ENCODE results near the gene CALR. TPM values are rescaled to one million over a fixed set of nuclear protein-coding genes. Genes with fewer than 3 reads are reported as not detected.

CALR gene
- total RNA-seq, 1 donor from 2014 or later = 382 TPM

DNA sequence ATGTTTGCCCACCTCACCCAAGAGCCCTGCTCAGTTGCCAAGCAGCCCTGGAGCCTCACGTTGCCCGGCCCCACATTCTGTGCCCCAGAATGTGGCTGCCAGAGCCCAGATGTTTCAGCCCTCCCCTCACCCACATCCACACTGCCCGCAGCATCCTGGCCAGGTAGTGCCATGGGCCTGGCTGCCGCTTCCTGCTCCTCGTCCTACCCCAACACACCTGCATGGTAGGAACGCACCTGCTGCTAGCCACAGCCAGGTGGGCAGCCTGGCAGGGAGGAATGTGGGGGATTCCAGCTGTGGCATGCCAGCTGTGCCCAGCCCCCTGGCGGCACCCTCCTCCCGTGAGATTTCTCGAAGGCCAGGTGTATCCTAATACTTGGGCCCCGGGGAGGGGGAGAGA, 49.4 kb downstream of the CALR start:
- Histone ChIP-seq H3K4me1 (ENCODE audit: control insufficient read depth in 3 of 3, insufficient read depth in 3 of 3, low read length in 3 of 3) (peaks cover 21 to 24% (median 23%) of the 10 kb centered on the region in 3 donors), H3K9me3 (ENCODE audit: control insufficient read depth in 3 of 3, low read length in 3 of 3) (no peaks in the 10 kb centered on the region), H3K27me3 (ENCODE audit: control insufficient read depth in 3 of 3, insufficient read depth in 3 of 3, low read length in 3 of 3) (no peaks in the 10 kb centered on the region), H3K4me3 (ENCODE audit: low read length in 3 of 3) (no peak overlapping the region), H3K27ac (ENCODE audit: low read depth, low read length) (no peak overlapping the region), H3K36me3 (ENCODE audit: control insufficient read depth in 3 of 3, insufficient read depth in 3 of 3, low read length in 3 of 3) (no peaks in the 10 kb centered on the region), H3K9ac (ENCODE audit: low read depth in 1 of 3, low read length in 3 of 3) (no peak overlapping the region)

DNA sequence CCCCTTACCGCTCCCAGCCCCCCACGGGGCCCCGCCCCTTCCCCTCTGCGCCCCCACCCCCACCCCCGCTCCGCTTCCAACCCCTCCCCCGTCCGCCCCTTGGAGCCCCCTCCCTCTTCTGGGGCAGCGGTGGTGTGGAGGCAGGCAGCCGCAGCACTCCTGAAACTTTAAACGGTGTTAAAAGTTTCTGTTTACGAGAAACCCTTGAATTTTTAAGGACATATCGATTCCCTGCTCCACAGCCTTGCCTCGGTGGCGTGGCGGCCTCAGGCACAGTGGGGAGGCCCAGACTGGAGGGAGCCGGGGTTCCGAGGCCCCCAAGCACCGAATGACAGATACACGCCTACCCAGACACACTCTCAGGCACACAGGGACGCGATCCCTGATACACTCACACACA, 52.0 kb downstream of the CALR start:
- Histone ChIP-seq H3K4me1 (ENCODE audit: control insufficient read depth in 3 of 3, insufficient read depth in 3 of 3, low read length in 3 of 3) (peaks cover 3 to 10% (median 8%) of the 10 kb centered on the region in 3 donors), H3K4me3 (ENCODE audit: low read length in 3 of 3) (no peak overlapping the region), H3K9ac (ENCODE audit: low read depth in 1 of 3, low read length in 3 of 3) (no peak overlapping the region), H3K27ac (ENCODE audit: low read depth, low read length) (no peak overlapping the region), H3K27me3 (ENCODE audit: control insufficient read depth in 3 of 3, insufficient read depth in 3 of 3, low read length in 3 of 3) (no peaks in the 10 kb centered on the region), H3K36me3 (ENCODE audit: control insufficient read depth in 3 of 3, insufficient read depth in 3 of 3, low read length in 3 of 3) (no peaks in the 10 kb centered on the region), H3K9me3 (ENCODE audit: control insufficient read depth in 3 of 3, low read length in 3 of 3) (no peaks in the 10 kb centered on the region)

DNA sequence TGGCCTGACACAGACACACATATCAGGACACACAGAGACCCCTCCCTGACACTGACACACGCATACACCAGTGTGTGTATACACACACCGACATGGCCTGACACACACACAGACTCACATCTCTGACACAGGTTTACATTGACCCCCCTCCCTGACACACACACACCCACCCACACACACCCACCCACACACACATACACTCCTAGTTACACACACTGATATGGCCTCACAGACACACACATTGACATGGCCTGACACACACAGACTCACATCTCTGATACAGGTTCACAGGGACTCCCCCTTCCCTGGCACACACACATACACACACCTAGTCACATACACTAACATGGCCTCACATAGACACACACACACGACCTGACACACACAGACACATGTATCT, 52.4 kb downstream of the CALR start:
- H3K4me1 ChIP-seq (ENCODE audit: control insufficient read depth in 3 of 3, insufficient read depth in 3 of 3, low read length in 3 of 3) = peaks cover 0 to 6% (median 5%) of the 10 kb centered on the region in 3 donors
- H3K9me3 ChIP-seq (ENCODE audit: control insufficient read depth in 3 of 3, low read length in 3 of 3) = no peaks in the 10 kb centered on the region
- no peak overlapping the region for H3K4me3 ChIP-seq (ENCODE audit: low read length in 3 of 3)
- H3K27me3 ChIP-seq (ENCODE audit: control insufficient read depth in 3 of 3, insufficient read depth in 3 of 3, low read length in 3 of 3) = no peaks in the 10 kb centered on the region
- H3K27ac ChIP-seq (ENCODE audit: low read depth, low read length) = no peak overlapping the region
- H3K9ac ChIP-seq (ENCODE audit: low read depth in 1 of 3, low read length in 3 of 3) = no peak overlapping the region
- no peaks in the 10 kb centered on the region for H3K36me3 ChIP-seq (ENCODE audit: control insufficient read depth in 3 of 3, insufficient read depth in 3 of 3, low read length in 3 of 3)

DNA sequence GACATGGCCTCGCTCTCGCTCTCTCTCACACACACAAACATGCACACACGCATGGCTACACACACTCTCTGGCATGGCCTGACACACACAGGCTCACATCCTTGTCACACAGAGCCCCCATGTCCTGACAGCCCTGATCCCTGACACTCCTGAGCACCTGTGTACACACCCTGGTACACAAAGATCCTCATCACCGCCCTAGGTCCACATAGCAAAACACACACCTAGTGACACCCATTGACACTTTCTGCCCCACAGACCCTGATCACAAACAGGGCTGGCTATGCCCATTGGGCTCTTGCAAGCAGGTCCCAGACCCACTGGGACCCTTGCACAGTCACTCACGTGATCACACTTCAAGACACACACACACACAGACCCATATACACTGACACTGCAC, 52.9 kb downstream of the CALR start:
- no peak overlapping the region for H3K27ac ChIP-seq (ENCODE audit: low read depth, low read length)
- H3K9me3 ChIP-seq (ENCODE audit: control insufficient read depth in 3 of 3, low read length in 3 of 3) = no peaks in the 10 kb centered on the region
- H3K27me3 ChIP-seq (ENCODE audit: control insufficient read depth in 3 of 3, insufficient read depth in 3 of 3, low read length in 3 of 3) = no peaks in the 10 kb centered on the region
- no peak overlapping the region for H3K4me3 ChIP-seq (ENCODE audit: low read length in 3 of 3)
- no peaks in the 10 kb centered on the region for H3K36me3 ChIP-seq (ENCODE audit: control insufficient read depth in 3 of 3, insufficient read depth in 3 of 3, low read length in 3 of 3)
- no peak overlapping the region for H3K9ac ChIP-seq (ENCODE audit: low read depth in 1 of 3, low read length in 3 of 3)
- H3K4me1 ChIP-seq (ENCODE audit: control insufficient read depth in 3 of 3, insufficient read depth in 3 of 3, low read length in 3 of 3) = peaks cover 0 to 10% (median 5%) of the 10 kb centered on the region in 3 donors

DNA sequence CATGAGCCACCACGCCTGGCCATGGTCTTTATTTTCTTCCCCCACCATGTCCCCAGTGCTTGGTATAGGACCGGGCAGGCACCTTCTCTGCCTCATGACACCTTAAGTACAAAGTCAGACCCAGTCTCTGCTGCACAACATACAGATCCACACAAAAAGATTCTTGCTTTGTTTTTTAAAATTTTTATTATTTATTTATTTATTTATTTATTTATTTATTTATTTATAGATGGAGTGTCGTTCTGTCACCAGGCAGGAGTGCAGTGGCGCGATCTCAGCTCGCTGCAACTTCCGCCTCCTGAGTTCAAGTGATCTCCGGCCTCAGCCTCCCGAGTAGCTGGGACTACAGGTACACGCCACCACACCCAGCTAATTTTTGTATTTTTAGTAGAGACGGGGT, 54.3 kb downstream of the CALR start:
- H3K4me3 ChIP-seq (ENCODE audit: low read length in 3 of 3) = no peak overlapping the region
- peaks cover 0 to 3% (median 0%) of the 10 kb centered on the region in 3 donors for H3K27me3 ChIP-seq (ENCODE audit: control insufficient read depth in 3 of 3, insufficient read depth in 3 of 3, low read length in 3 of 3)
- no peak overlapping the region for H3K27ac ChIP-seq (ENCODE audit: low read depth, low read length)
- peaks cover 10 to 23% (median 16%) of the 10 kb centered on the region in 3 donors for H3K4me1 ChIP-seq (ENCODE audit: control insufficient read depth in 3 of 3, insufficient read depth in 3 of 3, low read length in 3 of 3)
- H3K9me3 ChIP-seq (ENCODE audit: control insufficient read depth in 3 of 3, low read length in 3 of 3) = no peaks in the 10 kb centered on the region
- H3K36me3 ChIP-seq (ENCODE audit: control insufficient read depth in 3 of 3, insufficient read depth in 3 of 3, low read length in 3 of 3) = peaks cover 0 to 4% (median 0%) of the 10 kb centered on the region in 3 donors
- no peak overlapping the region for H3K9ac ChIP-seq (ENCODE audit: low read depth in 1 of 3, low read length in 3 of 3)

DNA sequence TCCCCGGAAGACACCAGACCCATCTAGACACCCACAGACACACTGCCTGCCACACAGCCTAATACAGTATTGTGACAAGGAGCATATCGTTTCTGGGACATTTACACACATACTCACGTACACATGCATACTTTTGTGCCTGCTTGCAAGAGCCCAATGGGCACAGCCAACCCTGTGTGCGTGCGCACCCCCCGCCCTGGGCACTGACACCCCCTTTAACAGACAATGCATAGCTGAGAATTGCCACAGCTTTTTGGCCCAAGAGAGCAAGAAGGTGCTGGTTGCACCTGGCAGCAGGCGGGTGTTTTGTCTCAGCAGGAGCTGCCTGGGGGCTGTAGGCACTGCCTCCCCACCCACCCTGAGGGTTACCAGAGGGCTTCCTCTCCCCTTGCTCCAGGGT, 55.2 kb downstream of the CALR start:
- peak overlapping the region; percentile 7 for H3K27ac ChIP-seq (ENCODE audit: low read depth, low read length)
- H3K9me3 ChIP-seq (ENCODE audit: control insufficient read depth in 3 of 3, low read length in 3 of 3) = no peaks in the 10 kb centered on the region
- peaks cover 0 to 3% (median 0%) of the 10 kb centered on the region in 3 donors for H3K27me3 ChIP-seq (ENCODE audit: control insufficient read depth in 3 of 3, insufficient read depth in 3 of 3, low read length in 3 of 3)
- peaks cover 17 to 32% (median 24%) of the 10 kb centered on the region in 3 donors for H3K4me1 ChIP-seq (ENCODE audit: control insufficient read depth in 3 of 3, insufficient read depth in 3 of 3, low read length in 3 of 3)
- no peak overlapping the region for H3K4me3 ChIP-seq (ENCODE audit: low read length in 3 of 3)
- peak overlapping the region in 1 of 3 donors; percentile 16 for H3K9ac ChIP-seq (ENCODE audit: low read depth in 1 of 3, low read length in 3 of 3)
- peaks cover 2 to 5% (median 4%) of the 10 kb centered on the region in 3 donors for H3K36me3 ChIP-seq (ENCODE audit: control insufficient read depth in 3 of 3, insufficient read depth in 3 of 3, low read length in 3 of 3)

Small RNAs within 50 kb of the gene (small RNA-seq; reads per million reads assigned to genes)
- gene MIR5695 (0.76 reads per million, percentile 73 among the genes with 10 or more reads in this experiment), gene MIR6515 (not detected)

Other genes with a start within 250 kb of the CALR start
- 3.1 TPM for gene FBXW9, start 242.0 kb upstream of the CALR start, total RNA-seq
- gene TNPO2, start 214.7 kb upstream of the CALR start, total RNA-seq = 20.4 TPM
- gene TRIR, start 203.9 kb upstream of the CALR start, total RNA-seq = 175 TPM
- 53.8 TPM for gene GET3, start 201.1 kb upstream of the CALR start, total RNA-seq
- gene BEST2, start 186.8 kb upstream of the CALR start, total RNA-seq = not detected
- gene HOOK2, start 163.1 kb upstream of the CALR start, total RNA-seq = 13.6 TPM
- gene JUNB, start 147.1 kb upstream of the CALR start, total RNA-seq = 31.3 TPM
- 207 TPM for gene PRDX2, start 136.8 kb upstream of the CALR start, total RNA-seq
- gene THSD8, start 136.5 kb upstream of the CALR start, total RNA-seq = not detected
- 5.7 TPM for gene RNASEH2A, start 132.0 kb upstream of the CALR start, total RNA-seq
- not detected for gene RTBDN, start 104.0 kb upstream of the CALR start, total RNA-seq
- gene MAST1, start 100.1 kb upstream of the CALR start, total RNA-seq = not detected
- gene DNASE2, start 57.2 kb upstream of the CALR start, total RNA-seq = 10.4 TPM
- 2.1 TPM for gene KLF1, start 51.4 kb upstream of the CALR start, total RNA-seq
- 39.7 TPM for gene GCDH, start 47.4 kb upstream of the CALR start, total RNA-seq
- not detected for gene SYCE2, start 19.3 kb upstream of the CALR start, total RNA-seq
- gene FARSA, start 4.9 kb upstream of the CALR start, total RNA-seq = 49.1 TPM
- gene RAD23A, start 7.3 kb downstream of the CALR start, total RNA-seq = 57.9 TPM
- 21.4 TPM for gene GADD45GIP1, start 18.6 kb downstream of the CALR start, total RNA-seq
- not detected for gene DAND5, start 31.0 kb downstream of the CALR start, total RNA-seq
- gene NFIX, start 56.9 kb downstream of the CALR start, total RNA-seq = 49.1 TPM
- 13.6 TPM for gene LYL1, start 164.2 kb downstream of the CALR start, total RNA-seq
- gene TRMT1, start 178.1 kb downstream of the CALR start, total RNA-seq = 13.0 TPM
- 10.4 TPM for gene NACC1, start 179.7 kb downstream of the CALR start, total RNA-seq
- gene STX10, start 211.8 kb downstream of the CALR start, total RNA-seq = 24.5 TPM
- gene IER2, start 211.8 kb downstream of the CALR start, total RNA-seq = 23.5 TPM